H1 (cell line): ENCODE results near the gene ACTR1B.

ENCODE experiments used
- ASH2L ChIP-seq: fragments of 200-600, 300-600 bp; sonication (generic); IDR thresholded peaks from one replicate; pipeline ENCODE4 v1.7.1; 2017; ENCODE audit warnings: low read length
- CBX5 ChIP-seq: fragments of 300-800, 300-1000 bp; sonication (generic); IDR thresholded peaks from 2 replicates; pipeline ENCODE4 v1.7.1; 2016; ENCODE audit warnings: antibody characterized with exemption, low read length, low read depth
- CREB1 ChIP-seq: IDR thresholded peaks from 2 replicates; pipeline ENCODE4 v1.6.1; 2012; ENCODE audit warnings: inconsistent platforms
- CTCF ChIP-seq, 3 experiments: IDR thresholded peaks; 1 replicate in 2 of 3; 2 replicates in 1 of 3; pipeline versions ENCODE4 v1.5.1 to v1.6.1; 2011; ENCODE audit warnings: low read length in 3 of 3, mild to moderate bottlenecking in 3 of 3, inconsistent platforms in 2 of 3, low read depth in 1 of 3, moderate library complexity in 1 of 3; ENCODE audit not compliant: insufficient read depth in 1 of 3; ENCODE audit errors: control extremely low read depth in 1 of 3
- JUN ChIP-seq: IDR thresholded peaks from 2 replicates; pipeline ENCODE4 v1.6.1; 2011; ENCODE audit warnings: low read depth, mild to moderate bottlenecking, improper control_type of control experiment, low read length
- POLR2A ChIP-seq, 2 experiments: IDR thresholded peaks; 1 replicate in 1 of 2; 2 replicates in 1 of 2; pipeline ENCODE4 v1.6.1; 2011; ENCODE audit warnings: low read depth in 2 of 2, low read length in 2 of 2, mild to moderate bottlenecking in 2 of 2; ENCODE audit errors: control extremely low read depth in 1 of 2
- POLR2AphosphoS5 ChIP-seq: IDR thresholded peaks from 2 replicates; pipeline ENCODE4 v1.6.1; 2011; ENCODE audit warnings: low read depth, low read length
- RAD21 ChIP-seq, 2 experiments: IDR thresholded peaks in 1 of 2; conservative IDR thresholded peaks in 1 of 2; 2 replicates each; pipeline ENCODE4 v1.6.1; 2011; ENCODE audit warnings: low read depth in 2 of 2, low read length in 2 of 2, improper control_type of control experiment in 1 of 2, inconsistent platforms in 1 of 2, mild to moderate bottlenecking in 1 of 2, moderate library complexity in 1 of 2
- RFX5 ChIP-seq: IDR thresholded peaks from 2 replicates; pipeline ENCODE4 v1.6.1; 2011; ENCODE audit warnings: low read depth, low read length, improper control_type of control experiment, borderline replicate concordance
- RXRA ChIP-seq: IDR thresholded peaks from 2 replicates; pipeline ENCODE4 v1.6.1; 2011; ENCODE audit warnings: low read depth, mild to moderate bottlenecking, low read length, moderate library complexity; ENCODE audit not compliant: insufficient read depth
- SP2 ChIP-seq: IDR thresholded peaks from 2 replicates; pipeline ENCODE4 v1.6.1; 2012; ENCODE audit warnings: mild to moderate bottlenecking, low read length, inconsistent platforms
- SUZ12 ChIP-seq: fragments of 200-600 bp; sonication (generic); IDR thresholded peaks from 2 replicates; pipeline ENCODE4 v1.6.1; 2012; ENCODE audit warnings: mild to moderate bottlenecking, inconsistent platforms, low read length, moderate library complexity, mixed read lengths

GRCh38 chr2:97654309-97654708 is 9.5 kb downstream of the ACTR1B start:
- TF ChIP-seq CTCF (IDR thresholded peaks at IDR 0.05; ENCODE audit: control extremely low read depth in 1 of 3, insufficient read depth in 1 of 3, low read depth in 1 of 3, low read length in 3 of 3) (no peak), ASH2L (no peak), CREB1 (no peak), RXRA (no peak), SUZ12 (no peak), POLR2A (IDR thresholded peaks at IDR 0.05; ENCODE audit: control extremely low read depth in 1 of 2, low read depth in 2 of 2, low read length in 2 of 2) (no peak), POLR2AphosphoS5 (no peak), SP2 (no peak), JUN (no peak), CBX5 (no peak), RAD21 (IDR thresholded peaks at IDR 0.05 in 1 of 2, conservative IDR thresholded peaks at IDR 0.05 in 1 of 2; ENCODE audit: low read depth in 2 of 2, low read length in 2 of 2) (no peak), RFX5 (no peak)
